Astrocyte of the cerebellum (primary cell): ENCODE results near the gene RAB39A.
A peak's percentile ranks its signal among the peaks of the same experiment; 100 is the strongest.

Experiments
- DNase-seq: peaks from one replicate; pipeline ENCODE4 v3.0.0-alpha.2; 2011; ENCODE audit warnings: low read depth
- H3K4me3 ChIP-seq: 2 replicates; pipeline ENCODE4 v1.5.1; 2011; ENCODE audit warnings: mild to moderate bottlenecking, low read depth, low read length, moderate library complexity
- CTCF ChIP-seq: IDR thresholded peaks from 2 replicates; pipeline ENCODE4 v1.5.1; 2012; ENCODE audit warnings: low read length, low read depth, moderate library complexity, mild to moderate bottlenecking; ENCODE audit errors: missing control alignments
- in situ Hi-C: cut with HindIII; loops from 2 replicates; pipeline ENCODE4 v1.10.0; 2017; ENCODE audit warnings: low sequenced_read_pairs

The RAB39A gene

GRCh38 chr11:108003623-108004022 is 75.4 kb downstream of the RAB39A start:
- no peak overlapping the region for H3K4me3 ChIP-seq
- in situ Hi-C loops: no loop called here
- no peak for DNase-seq
- no peak for TF ChIP-seq CTCF

- DNase-seq: no peak
- TF ChIP-seq CTCF: no peak
- H3K4me3 ChIP-seq: no peak overlapping the region
- in situ Hi-C loops: no loop called here
Measured at GRCh38 chr11:108007819-108008218, 79.6 kb downstream of the RAB39A start.

- peak; percentile 86 for DNase-seq
- in situ Hi-C loops: no loop called here
- peak; percentile 93 for TF ChIP-seq CTCF
- peak within 1 kb of the TSS; percentile 95 for H3K4me3 ChIP-seq
Measured at GRCh38 chr11:108008656-108009496, 80.6 kb downstream of the RAB39A start, which contains the start of gene CUL5. TSS of gene CUL5 (plus strand) at chr11:108008898. CDS start at chr11:108009349, 451 bp downstream.

GRCh38 chr11:108009497-108010370 is 81.5 kb downstream of the RAB39A start:
- in situ Hi-C loops: no loop called here
- DNase-seq: no peak

GRCh38 chr11:108012139-108012725 is 84.0 kb downstream of the RAB39A start:
- no peak for TF ChIP-seq CTCF
- in situ Hi-C loops: no loop called here
- no peak for DNase-seq
- no peak overlapping the region for H3K4me3 ChIP-seq

More at GRCh38 chr11:108009497-108010370, 81.5 kb downstream of the RAB39A start:
- H3K4me3 ChIP-seq: peak overlapping the region; percentile 95
- no peak for TF ChIP-seq CTCF
